CD4-positive, alpha-beta T cell treated with Interleukin-17A for 4 hours (primary cell): ENCODE data around the gene TBC1D16.

Source experiments
- DNase-seq: peaks from one replicate; pipeline ENCODE4 v3.0.0-alpha.2; 2020; ENCODE audit warnings: mixed read lengths

The TBC1D16 gene

GRCh38 chr17:79936641-79937381, 98.9 kb downstream of the TBC1D16 start:
- DNase-seq, result peak; percentile 7

GRCh38 chr17:79936050-79936449, 99.6 kb downstream of the TBC1D16 start:
- DNase-seq, result no peak

- DNase-seq, result no peak
Observed at GRCh38 chr17:79935197-79935885, 100.3 kb downstream of the TBC1D16 start.

- DNase-seq, result no peak
Observed at GRCh38 chr17:79934653-79934970, 101.1 kb downstream of the TBC1D16 start.

GRCh38 chr17:79933863-79934652, 101.6 kb downstream of the TBC1D16 start:
- DNase-seq, result peak; percentile 21

- DNase-seq, result no peak
Observed at GRCh38 chr17:79932451-79933306, 103.0 kb downstream of the TBC1D16 start.

GRCh38 chr17:79931817-79932309, 103.8 kb downstream of the TBC1D16 start:
- no peak for DNase-seq

- no peak for DNase-seq
Observed at GRCh38 chr17:79930877-79931816, 104.5 kb downstream of the TBC1D16 start.

- no peak for DNase-seq
Observed at GRCh38 chr17:79930062-79930876, 105.4 kb downstream of the TBC1D16 start.

- DNase-seq, result no peak
Observed at GRCh38 chr17:79929257-79930061, 106.2 kb downstream of the TBC1D16 start.

- no peak for DNase-seq
Observed at GRCh38 chr17:79928502-79929256, 107.0 kb downstream of the TBC1D16 start.

GRCh38 chr17:79927688-79928501, 107.8 kb downstream of the TBC1D16 start:
- no peak for DNase-seq

- peak; percentile 29 for DNase-seq
Observed at GRCh38 chr17:79927136-79927661, 108.5 kb downstream of the TBC1D16 start.

- DNase-seq, result no peak
Observed at GRCh38 chr17:79926605-79927135, 109.0 kb downstream of the TBC1D16 start.

GRCh38 chr17:79926142-79926604, 109.5 kb downstream of the TBC1D16 start:
- no peak for DNase-seq

- DNase-seq, result no peak
Observed at GRCh38 chr17:79925242-79925957, 110.3 kb downstream of the TBC1D16 start.

GRCh38 chr17:79924639-79924976, 111.1 kb downstream of the TBC1D16 start:
- no peak for DNase-seq
